Fibroblast of the aortic adventitia (primary cell): ENCODE results near the gene CNOT6. TPM values are rescaled to one million over a fixed set of nuclear protein-coding genes. Genes with fewer than 3 reads are reported as not detected.

Experiments
- DNase-seq: peaks from one replicate; pipeline ENCODE4 v3.0.0-alpha.2; 2010; ENCODE audit warnings: low read depth
- H3K4me3 ChIP-seq: 2 replicates; pipeline ENCODE4 v1.5.1; 2011; ENCODE audit warnings: low read depth, mild to moderate bottlenecking, control low read depth, low read length, moderate library complexity
- CTCF ChIP-seq: IDR thresholded peaks from 2 replicates; pipeline ENCODE4 v1.5.1; 2011; ENCODE audit warnings: mild to moderate bottlenecking, low read length, control low read depth, inconsistent platforms; ENCODE audit not compliant: insufficient read depth
- total RNA-seq: library from RNA; depleted of rRNA; stranded (reverse); fragments of >200 nt; gene quantifications from 2 replicates; pipeline ENCODE4 v1.2.3, GENCODE V29; 2012; ENCODE audit warnings: low replicate concordance

The CNOT6 gene
- total RNA-seq, 1 donor = 12.1 TPM

- no peak overlapping the region for H3K4me3 ChIP-seq
- DNase-seq = no peak
- TF ChIP-seq CTCF = no peak
Measured at GRCh38 chr5:180611140-180611850, 117.1 kb downstream of the CNOT6 start.

GRCh38 chr5:180612683-180613082, 118.5 kb downstream of the CNOT6 start:
- DNase-seq = no peak
- H3K4me3 ChIP-seq = no peak overlapping the region
- TF ChIP-seq CTCF = no peak

- no peak for DNase-seq
- TF ChIP-seq CTCF = no peak
- H3K4me3 ChIP-seq = no peak overlapping the region
Measured at GRCh38 chr5:180613188-180613813, 119.1 kb downstream of the CNOT6 start.

- no peak for TF ChIP-seq CTCF
- H3K4me3 ChIP-seq = no peak overlapping the region
- no peak for DNase-seq
Measured at GRCh38 chr5:180613814-180614188, 119.6 kb downstream of the CNOT6 start.

- TF ChIP-seq CTCF = no peak
- H3K4me3 ChIP-seq = peak overlapping the region; percentile 35
- DNase-seq = no peak
Measured at GRCh38 chr5:180618487-180618828, 124.3 kb downstream of the CNOT6 start.

- peak; percentile 41 for TF ChIP-seq CTCF
- H3K4me3 ChIP-seq = peak overlapping the region; percentile 35
- peak; percentile 30 for DNase-seq
Measured at GRCh38 chr5:180618829-180619562, 124.8 kb downstream of the CNOT6 start.
